Thoracic aorta (tissue), 2 donors: ENCODE results near the gene PLCD3. TPM values are rescaled to one million over a fixed set of nuclear protein-coding genes. Genes with fewer than 3 reads are reported as not detected.
A peak's percentile ranks its signal among the peaks of the same experiment; 100 is the strongest.

Experiments
- ATAC-seq: fragments of 150-250 bp; one replicate; pipeline ENCODE4 v1.8.0; 2017; ENCODE audit warnings: low read depth; ENCODE audit not compliant: insufficient number of reproducible peaks, low FRiP score
- DNase-seq: peaks from one replicate; pipeline ENCODE4 v3.0.0-alpha.2; 2020; ENCODE audit warnings: low spot score
- H3K27ac ChIP-seq, 2 donors: fragments of 200-600 bp; sonication (generic); 1 replicate in 1 of 2; 2 replicates in 1 of 2; pipeline ENCODE4 v1.5.1; 2016; ENCODE audit warnings: mild to moderate bottlenecking in 2 of 2, moderate library complexity in 2 of 2
- H3K27me3 ChIP-seq: fragments of 200-600 bp; sonication (generic); replicated peaks from 2 replicates; pipeline ENCODE4 v1.6.0; 2016; ENCODE audit warnings: mild to moderate bottlenecking; ENCODE audit not compliant: insufficient read depth
- H3K36me3 ChIP-seq: fragments of 200-600 bp; sonication (generic); one replicate; pipeline ENCODE4 v1.5.1; 2016
- H3K4me1 ChIP-seq, 2 donors: fragments of 200-600 bp; sonication (generic); 1 replicate in 1 of 2; 2 replicates in 1 of 2; pipeline versions ENCODE4 v1.5.1 to v1.6.0; 2016; ENCODE audit warnings: low read depth in 2 of 2, mild to moderate bottlenecking in 1 of 2; ENCODE audit not compliant: control insufficient read depth in 1 of 2
- H3K4me3 ChIP-seq: fragments of 200-600 bp; sonication (generic); 2 replicates; pipeline ENCODE4 v1.5.1; 2016; ENCODE audit warnings: mild to moderate bottlenecking
- H3K9me3 ChIP-seq: fragments of 200-600 bp; sonication (generic); 2 replicates; pipeline ENCODE4 v1.5.1; 2016
- CTCF ChIP-seq: fragments of 200-600 bp; sonication (generic); IDR thresholded peaks from one replicate; pipeline ENCODE4 v1.5.1; 2019; ENCODE audit warnings: antibody characterized with exemption
- total RNA-seq, 2 donors: library from RNA; depleted of rRNA; stranded (reverse); fragments of >200 nt; gene quantifications; one replicate each; pipeline versions ENCODE4 v1.1.0 to v1.2.3, GENCODE V29; 2016

Gene PLCD3
- total RNA-seq, 2 donors from 2014 or later, result 79.3 to 116 TPM

- Histone ChIP-seq H3K36me3 (no peaks in the 10 kb centered on the region), H3K4me1 (peaks cover 7 to 27% of the 10 kb centered on the region in 2 donors), H3K27ac (peak overlapping the region; percentile 82 to 88), H3K4me3 (peak overlapping the region; percentile 95), H3K9me3 (no peaks in the 10 kb centered on the region), H3K27me3 (no peaks in the 10 kb centered on the region)
- ATAC-seq, result no peak
- no peak for TF ChIP-seq CTCF
- no peak for DNase-seq
Observed at GRCh38 chr17:45135978-45136791, 3.9 kb upstream of the PLCD3 start.

DNA sequence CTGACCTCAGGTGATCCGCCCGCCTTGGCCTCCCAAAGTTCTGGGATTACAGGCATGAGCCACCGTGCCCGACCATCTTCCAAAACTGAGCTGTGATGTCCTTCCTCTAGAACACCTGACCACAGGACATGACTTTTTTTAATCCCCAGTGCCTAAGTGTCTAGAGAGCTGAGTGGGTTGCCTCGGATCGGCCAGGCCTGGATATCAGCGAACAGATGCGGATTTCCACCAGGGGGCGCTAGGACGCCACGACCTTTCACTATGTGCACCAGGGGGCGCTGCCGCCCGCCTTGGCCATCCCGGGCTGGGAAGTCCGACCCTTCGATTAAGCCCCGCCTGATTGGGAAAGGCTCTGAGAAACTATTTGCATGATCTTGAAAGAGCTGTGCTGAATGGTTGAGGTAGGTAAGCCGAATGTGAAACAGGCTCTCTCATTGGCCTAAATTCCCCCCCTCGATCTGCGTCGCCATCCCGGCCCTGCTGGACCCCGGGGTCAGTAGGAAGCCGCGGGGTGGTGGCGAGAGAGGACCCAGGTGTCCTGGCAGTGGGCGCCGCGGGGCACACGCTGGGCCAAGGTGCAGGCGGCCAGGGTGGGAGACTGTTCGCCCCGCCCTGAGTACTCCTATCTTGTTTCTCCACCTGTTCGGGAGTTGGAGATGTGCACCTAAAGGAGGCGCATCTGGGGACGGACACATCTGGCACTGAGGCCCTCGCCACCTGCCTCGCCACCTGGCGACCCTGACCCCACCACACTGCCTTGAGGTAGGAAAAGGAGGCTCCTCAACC lies 3.1 kb upstream of the PLCD3 start, which contains the start of gene ACBD4:
Gene ACBD4, plus strand, starts transcription at position 496 of the 786 bp plus-strand sequence. CDS start 458 bp downstream, outside the sequence.
- ATAC-seq, result peak; percentile 90
- peaks cover 9 to 35% of the 10 kb centered on the region in 2 donors for H3K4me1 ChIP-seq

DNA sequence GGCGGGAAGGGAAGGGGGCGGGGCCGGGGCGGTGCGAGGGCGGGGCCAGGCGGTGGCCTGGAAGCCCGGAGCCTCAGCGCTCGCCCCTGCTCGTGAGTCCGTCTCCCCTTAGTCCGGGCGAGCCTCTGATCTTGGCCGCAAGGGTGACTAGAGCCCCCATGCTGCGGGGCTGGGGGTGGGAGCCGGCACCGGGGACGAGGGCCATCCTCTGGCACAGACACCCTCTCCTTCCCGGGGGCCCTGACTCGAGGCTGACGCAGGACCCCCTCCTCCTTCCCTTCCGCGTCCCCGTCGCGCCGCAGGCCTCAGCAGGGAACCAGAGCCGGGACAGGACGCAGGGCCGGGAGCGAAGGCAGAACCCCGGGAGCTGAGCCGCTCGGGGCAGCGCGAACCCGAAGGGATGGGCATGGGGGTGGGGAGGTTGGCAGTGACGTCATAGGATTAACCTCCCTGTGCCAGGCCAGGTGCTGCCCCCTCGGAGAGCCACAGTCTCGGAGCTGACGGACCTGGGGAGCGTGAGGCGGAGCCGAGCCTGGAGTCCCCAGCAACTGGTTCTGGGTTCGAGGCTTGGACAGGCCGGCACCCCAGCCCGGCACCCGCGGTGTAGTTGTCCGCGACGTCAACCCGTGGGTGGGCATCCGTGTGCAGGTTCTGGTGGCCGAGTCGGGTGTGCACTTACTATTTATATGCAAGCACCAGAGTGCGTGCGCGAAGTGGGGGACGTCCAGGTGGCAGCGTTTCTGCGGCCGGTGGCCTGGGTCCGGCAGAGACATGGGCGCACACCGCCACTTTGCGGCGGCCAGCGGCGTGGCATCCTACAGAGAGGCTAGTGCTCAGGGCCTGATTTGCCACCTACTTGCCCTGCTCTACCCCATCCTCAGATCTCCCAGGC lies 503 bp upstream of the PLCD3 start:
- ATAC-seq (peak; percentile 16), DNase-seq (no peak)
- peaks cover 27 to 61% of the 10 kb centered on the region in 2 donors for H3K4me1 ChIP-seq

More for the DNA sequence above, 3.1 kb upstream of the PLCD3 start, which contains the start of gene ACBD4:
- peak; percentile 99 for TF ChIP-seq CTCF
- Histone ChIP-seq H3K9me3 (no peaks in the 10 kb centered on the region), H3K27ac (peak within 1 kb of the TSS; percentile 82 to 88), H3K27me3 (no peaks in the 10 kb centered on the region), H3K4me3 (peak within 1 kb of the TSS; percentile 95), H3K36me3 (no peaks in the 10 kb centered on the region)
- peak; percentile 86 for DNase-seq

GRCh38 chr17:45131616-45132319 lies 547 bp downstream of the PLCD3 start:
- Histone ChIP-seq H3K4me1 (peaks cover 34 to 65% of the 10 kb centered on the region in 2 donors), H3K27me3 (no peaks in the 10 kb centered on the region), H3K27ac (peak overlapping the region; percentile 89 to 99), H3K9me3 (no peaks in the 10 kb centered on the region), H3K36me3 (no peaks in the 10 kb centered on the region), H3K4me3 (peak overlapping the region; percentile 96)
- peak; percentile 95 for TF ChIP-seq CTCF
- ATAC-seq (no peak), DNase-seq (no peak)

More for the DNA sequence above, 503 bp upstream of the PLCD3 start:
- no peaks in the 10 kb centered on the region for H3K9me3 ChIP-seq
- H3K27ac ChIP-seq, result peak overlapping the region; percentile 99 to 100
- H3K36me3 ChIP-seq, result no peaks in the 10 kb centered on the region
- peak overlapping the region; percentile 96 for H3K4me3 ChIP-seq
- no peaks in the 10 kb centered on the region for H3K27me3 ChIP-seq
- peak; percentile 78 for TF ChIP-seq CTCF
